Measurements from ENCODE around the gene MLC1. TPM values are rescaled to one million over a fixed set of nuclear protein-coding genes. Genes with fewer than 3 reads are reported as not detected.

Gene MLC1
- total and polyA plus RNA-seq, 2 experiments from 2014 or later: 0.27 to 0.32 TPM

DNA sequence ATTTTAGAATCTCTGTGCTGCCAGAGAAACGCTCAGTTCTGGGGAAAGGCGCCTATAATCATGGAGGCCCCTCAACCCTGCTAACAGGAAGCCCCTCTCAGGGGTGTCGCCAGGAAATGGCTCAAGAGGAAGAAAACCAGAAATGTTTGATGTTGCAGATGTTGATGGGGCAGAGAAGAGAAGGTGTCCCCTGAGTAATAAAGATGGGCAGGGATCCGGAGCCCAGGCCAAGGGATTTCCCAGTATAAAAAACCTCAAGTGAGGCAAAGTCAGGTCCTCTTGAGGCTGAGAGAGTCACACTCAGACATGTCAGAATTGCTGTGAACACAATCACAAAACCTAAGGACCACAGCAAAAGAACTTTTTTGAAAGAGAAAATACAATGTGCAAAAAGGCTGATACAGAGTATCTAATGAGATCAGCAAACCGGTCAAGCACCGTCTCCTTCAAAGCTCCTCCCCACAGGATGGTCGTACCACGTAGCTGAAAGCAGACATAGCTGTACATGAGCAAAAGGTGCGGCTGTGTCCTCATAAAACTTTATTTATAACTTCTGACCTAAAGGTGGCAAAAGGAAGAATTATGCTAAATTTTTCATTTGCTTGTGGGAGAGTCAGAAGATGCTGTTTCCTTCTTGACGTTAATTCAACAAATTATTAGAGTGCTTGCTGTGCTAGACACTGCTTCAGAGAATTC, 16.8 kb upstream of the MLC1 start:
- H3K36me3 ChIP-seq: no peaks in the 10 kb centered on the region
- H3K4me1 ChIP-seq (ENCODE audit: low read depth): no peaks in the 10 kb centered on the region
- TF ChIP-seq, protein P1, sequence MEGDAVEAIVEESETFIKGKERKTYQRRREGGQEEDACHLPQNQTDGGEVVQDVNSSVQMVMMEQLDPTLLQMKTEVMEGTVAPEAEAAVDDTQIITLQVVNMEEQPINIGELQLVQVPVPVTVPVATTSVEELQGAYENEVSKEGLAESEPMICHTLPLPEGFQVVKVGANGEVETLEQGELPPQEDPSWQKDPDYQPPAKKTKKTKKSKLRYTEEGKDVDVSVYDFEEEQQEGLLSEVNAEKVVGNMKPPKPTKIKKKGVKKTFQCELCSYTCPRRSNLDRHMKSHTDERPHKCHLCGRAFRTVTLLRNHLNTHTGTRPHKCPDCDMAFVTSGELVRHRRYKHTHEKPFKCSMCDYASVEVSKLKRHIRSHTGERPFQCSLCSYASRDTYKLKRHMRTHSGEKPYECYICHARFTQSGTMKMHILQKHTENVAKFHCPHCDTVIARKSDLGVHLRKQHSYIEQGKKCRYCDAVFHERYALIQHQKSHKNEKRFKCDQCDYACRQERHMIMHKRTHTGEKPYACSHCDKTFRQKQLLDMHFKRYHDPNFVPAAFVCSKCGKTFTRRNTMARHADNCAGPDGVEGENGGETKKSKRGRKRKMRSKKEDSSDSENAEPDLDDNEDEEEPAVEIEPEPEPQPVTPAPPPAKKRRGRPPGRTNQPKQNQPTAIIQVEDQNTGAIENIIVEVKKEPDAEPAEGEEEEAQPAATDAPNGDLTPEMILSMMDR (IDR thresholded peaks at IDR 0.05; ENCODE audit: low read depth, low read length): no peak
- DNase-seq (ENCODE audit: low read depth in 1 of 2, low spot score in 1 of 2): no peak
- no peak overlapping the region for H3K27ac ChIP-seq
- no peak overlapping the region for H3K4me3 ChIP-seq
- H3K9me3 ChIP-seq (ENCODE audit: low read depth): no peaks in the 10 kb centered on the region
- no peaks in the 10 kb centered on the region for H3K27me3 ChIP-seq

DNA sequence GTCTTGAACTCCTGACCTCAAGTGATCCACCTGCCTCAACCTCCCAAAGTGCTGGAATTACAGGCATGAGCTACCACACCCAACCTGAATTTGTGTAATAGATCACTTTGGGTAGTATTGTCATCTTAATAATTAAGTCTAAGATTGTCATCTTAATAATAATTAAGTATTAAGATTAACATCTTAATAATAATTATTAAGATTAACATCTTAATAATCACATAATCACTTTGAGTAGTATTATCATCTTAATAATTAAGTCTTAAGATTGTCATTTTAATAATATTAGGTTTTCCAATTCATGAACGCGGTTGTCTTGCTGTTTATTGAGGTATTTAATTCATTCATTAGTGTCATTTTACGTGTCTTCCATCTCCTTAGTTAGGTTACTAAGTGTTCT, 12.8 kb upstream of the MLC1 start:
- DNase-seq (ENCODE audit: low read depth in 1 of 2, low spot score in 1 of 2): no peak
- TF ChIP-seq, protein P1 (IDR thresholded peaks at IDR 0.05; ENCODE audit: low read depth, low read length): no peak
- Histone ChIP-seq H3K4me3 (no peak overlapping the region), H3K27ac (no peak overlapping the region), H3K9me3 (ENCODE audit: low read depth) (no peaks in the 10 kb centered on the region), H3K27me3 (no peaks in the 10 kb centered on the region), H3K4me1 (ENCODE audit: low read depth) (no peaks in the 10 kb centered on the region), H3K36me3 (no peaks in the 10 kb centered on the region)

DNA sequence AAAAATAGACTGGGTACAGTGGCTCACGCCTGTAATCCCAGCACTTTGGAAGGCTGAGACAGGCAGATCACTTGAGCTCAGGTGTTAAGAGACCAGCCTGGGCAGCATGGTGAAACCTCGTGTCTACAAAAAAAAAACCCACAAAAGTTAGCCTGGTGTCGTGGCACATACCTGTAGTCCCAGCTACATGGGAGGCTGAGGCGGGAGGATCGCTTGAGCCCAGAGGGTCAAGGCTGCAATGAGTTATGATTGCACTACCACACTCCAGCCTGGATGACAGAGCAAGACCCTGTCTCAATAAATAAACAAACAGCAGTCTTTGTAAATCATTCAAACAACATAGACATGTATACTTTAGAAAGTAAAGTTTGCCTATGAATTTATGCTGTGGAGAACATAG, 7.1 kb upstream of the MLC1 start:
- H3K27me3 ChIP-seq: no peaks in the 10 kb centered on the region
- no peaks in the 10 kb centered on the region for H3K4me1 ChIP-seq (ENCODE audit: low read depth)
- no peaks in the 10 kb centered on the region for H3K36me3 ChIP-seq
- H3K4me3 ChIP-seq: no peak overlapping the region
- H3K27ac ChIP-seq: no peak overlapping the region
- TF ChIP-seq, protein P1 (IDR thresholded peaks at IDR 0.05; ENCODE audit: low read depth, low read length): no peak
- no peak for DNase-seq (ENCODE audit: low read depth in 1 of 2, low spot score in 1 of 2)
- no peaks in the 10 kb centered on the region for H3K9me3 ChIP-seq (ENCODE audit: low read depth)

DNA sequence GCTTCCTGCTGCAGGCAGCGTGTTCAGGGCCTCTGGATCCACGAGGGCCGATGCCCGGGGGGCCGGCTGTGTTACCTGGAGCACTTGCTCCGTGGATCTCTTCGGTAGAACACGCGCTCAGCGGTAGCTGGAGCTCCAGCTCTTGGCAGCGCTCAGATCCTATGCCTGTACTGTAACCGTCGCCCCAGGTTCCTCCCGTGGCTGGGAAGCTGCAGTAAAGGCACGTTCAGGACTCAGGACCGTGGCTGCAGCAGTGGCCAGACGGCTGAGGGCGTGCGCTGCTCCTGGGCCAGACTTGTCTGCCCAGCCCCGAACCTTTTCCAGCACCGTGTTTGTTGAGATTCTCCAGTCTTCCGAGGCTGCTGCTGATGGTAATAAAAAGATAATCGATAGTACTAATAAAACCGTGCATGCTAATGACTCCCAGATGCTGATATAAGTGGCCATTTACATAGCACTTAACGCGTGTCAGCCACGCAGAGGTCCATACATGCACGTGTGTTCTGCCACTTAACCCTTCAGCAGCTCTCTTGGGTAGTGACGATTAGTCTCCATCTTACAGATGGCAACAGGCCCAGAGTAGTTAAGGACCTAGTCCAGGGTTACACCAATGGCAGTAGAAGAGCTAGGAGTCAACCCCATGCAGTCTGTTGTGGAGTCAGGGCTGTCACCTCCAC, 6.0 kb upstream of the MLC1 start:
- no peaks in the 10 kb centered on the region for H3K36me3 ChIP-seq
- H3K4me3 ChIP-seq: no peak overlapping the region
- no peaks in the 10 kb centered on the region for H3K4me1 ChIP-seq (ENCODE audit: low read depth)
- H3K27me3 ChIP-seq: no peaks in the 10 kb centered on the region
- H3K27ac ChIP-seq: no peak overlapping the region
- DNase-seq (ENCODE audit: low read depth in 1 of 2, low spot score in 1 of 2): no peak
- no peaks in the 10 kb centered on the region for H3K9me3 ChIP-seq (ENCODE audit: low read depth)
- TF ChIP-seq, protein P1 (IDR thresholded peaks at IDR 0.05; ENCODE audit: low read depth, low read length): no peak

DNA sequence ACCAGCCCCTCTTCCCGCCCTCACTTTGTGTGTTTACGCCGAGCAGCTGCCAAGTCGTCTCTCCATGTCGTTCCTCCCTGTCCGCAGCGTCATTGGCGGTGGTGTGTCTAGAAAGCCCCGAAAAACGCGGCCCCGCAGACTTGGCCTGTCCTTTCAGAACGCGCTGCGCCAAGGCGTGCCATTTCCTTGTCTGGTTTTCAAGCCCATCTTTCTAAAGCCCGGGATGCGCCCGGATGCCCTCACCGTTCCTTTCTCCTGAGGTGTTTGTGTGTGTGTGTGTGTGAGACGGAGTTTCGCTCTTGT, 5.1 kb upstream of the MLC1 start:
- TF ChIP-seq, protein P1 (IDR thresholded peaks at IDR 0.05; ENCODE audit: low read depth, low read length): no peak
- H3K4me1 ChIP-seq (ENCODE audit: low read depth): peaks cover under 1% of the 10 kb centered on the region
- H3K36me3 ChIP-seq: no peaks in the 10 kb centered on the region
- H3K27me3 ChIP-seq: no peaks in the 10 kb centered on the region
- DNase-seq (ENCODE audit: low read depth in 1 of 2, low spot score in 1 of 2): no peak
- H3K9me3 ChIP-seq (ENCODE audit: low read depth): no peaks in the 10 kb centered on the region
- no peak overlapping the region for H3K4me3 ChIP-seq
- no peak overlapping the region for H3K27ac ChIP-seq
